Epithelial cell of proximal tubule (primary cell): ENCODE results near the gene TIMP2. TPM values are rescaled to one million over a fixed set of nuclear protein-coding genes. Genes with fewer than 3 reads are reported as not detected.
"Not testable (repeated sequence)": the region's sequence is repeated elsewhere in the genome, so short reads cannot be mapped to it uniquely, and the experiment has no call there.

Source experiments
- DNase-seq: peaks from one replicate; pipeline ENCODE4 v3.0.0-alpha.2; 2011; ENCODE audit warnings: low read depth
- H3K4me3 ChIP-seq: 2 replicates; pipeline ENCODE4 v1.5.1; 2011; ENCODE audit warnings: low read depth, mild to moderate bottlenecking, low read length
- total RNA-seq: library from RNA; depleted of rRNA; stranded (reverse); fragments of >200 nt; gene quantifications from 2 replicates; pipeline ENCODE4 v1.2.3, GENCODE V29; 2015
- TF ChIP-seq, protein P1 (sequence below): conservative IDR thresholded peaks from 2 replicates; pipeline ENCODE4 v1.5.1; 2012; ENCODE audit warnings: low read depth, mild to moderate bottlenecking, low read length

The TIMP2 gene
- total RNA-seq, 1 donor from 2014 or later: 64.9 TPM

DNA sequence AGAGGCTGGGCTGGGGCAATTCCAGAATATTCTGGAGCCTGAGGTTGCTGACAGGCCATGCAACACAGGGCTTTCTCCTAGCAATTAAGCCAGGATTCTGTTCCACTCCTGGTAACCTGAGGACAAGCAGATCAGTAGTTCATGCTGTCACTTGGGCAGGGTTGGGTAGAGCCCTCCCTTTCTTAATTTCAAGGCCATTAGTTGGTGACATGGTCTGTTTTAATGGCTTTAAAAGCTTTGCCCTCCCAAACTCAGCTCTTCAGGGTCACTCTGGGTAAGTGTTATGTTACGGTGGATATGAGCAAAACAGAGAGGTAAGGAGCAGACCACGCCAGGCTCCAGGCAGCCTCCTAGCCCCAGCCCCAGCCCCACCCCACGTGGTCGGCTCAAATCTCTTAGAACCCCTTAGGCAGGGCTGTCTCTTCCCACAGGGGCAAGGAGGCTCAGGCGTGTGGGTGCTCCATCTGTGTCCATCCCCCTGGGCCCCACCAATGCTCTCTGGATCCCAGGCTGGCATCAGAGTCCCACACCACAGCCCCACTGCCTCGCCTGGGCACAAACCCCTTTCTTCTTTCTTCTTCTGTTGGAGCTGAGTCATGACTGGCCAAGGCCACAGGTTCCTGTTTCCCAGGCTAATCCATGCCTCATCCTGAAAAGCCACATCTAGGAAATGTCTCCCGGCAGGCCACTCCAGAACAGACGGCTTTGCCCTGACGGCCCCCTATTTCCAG lies 49.7 kb downstream of the TIMP2 start:
- DNase-seq: no peak
- TF ChIP-seq, protein P1, sequence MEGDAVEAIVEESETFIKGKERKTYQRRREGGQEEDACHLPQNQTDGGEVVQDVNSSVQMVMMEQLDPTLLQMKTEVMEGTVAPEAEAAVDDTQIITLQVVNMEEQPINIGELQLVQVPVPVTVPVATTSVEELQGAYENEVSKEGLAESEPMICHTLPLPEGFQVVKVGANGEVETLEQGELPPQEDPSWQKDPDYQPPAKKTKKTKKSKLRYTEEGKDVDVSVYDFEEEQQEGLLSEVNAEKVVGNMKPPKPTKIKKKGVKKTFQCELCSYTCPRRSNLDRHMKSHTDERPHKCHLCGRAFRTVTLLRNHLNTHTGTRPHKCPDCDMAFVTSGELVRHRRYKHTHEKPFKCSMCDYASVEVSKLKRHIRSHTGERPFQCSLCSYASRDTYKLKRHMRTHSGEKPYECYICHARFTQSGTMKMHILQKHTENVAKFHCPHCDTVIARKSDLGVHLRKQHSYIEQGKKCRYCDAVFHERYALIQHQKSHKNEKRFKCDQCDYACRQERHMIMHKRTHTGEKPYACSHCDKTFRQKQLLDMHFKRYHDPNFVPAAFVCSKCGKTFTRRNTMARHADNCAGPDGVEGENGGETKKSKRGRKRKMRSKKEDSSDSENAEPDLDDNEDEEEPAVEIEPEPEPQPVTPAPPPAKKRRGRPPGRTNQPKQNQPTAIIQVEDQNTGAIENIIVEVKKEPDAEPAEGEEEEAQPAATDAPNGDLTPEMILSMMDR: no peak
- no peak overlapping the region for H3K4me3 ChIP-seq

- H3K4me3 ChIP-seq: no peak overlapping the region
- TF ChIP-seq, protein P1: no peak
- no peak for DNase-seq
Observed at GRCh38 chr17:78873519-78874340, 51.5 kb downstream of the TIMP2 start.

- no peak overlapping the region for H3K4me3 ChIP-seq
- TF ChIP-seq, protein P1: no peak
- no peak for DNase-seq
Observed at GRCh38 chr17:78872486-78872885, 52.7 kb downstream of the TIMP2 start.

- no peak for DNase-seq
- no peak overlapping the region for H3K4me3 ChIP-seq
- TF ChIP-seq, protein P1: no peak
Observed at GRCh38 chr17:78870621-78871020, 54.6 kb downstream of the TIMP2 start.

DNA sequence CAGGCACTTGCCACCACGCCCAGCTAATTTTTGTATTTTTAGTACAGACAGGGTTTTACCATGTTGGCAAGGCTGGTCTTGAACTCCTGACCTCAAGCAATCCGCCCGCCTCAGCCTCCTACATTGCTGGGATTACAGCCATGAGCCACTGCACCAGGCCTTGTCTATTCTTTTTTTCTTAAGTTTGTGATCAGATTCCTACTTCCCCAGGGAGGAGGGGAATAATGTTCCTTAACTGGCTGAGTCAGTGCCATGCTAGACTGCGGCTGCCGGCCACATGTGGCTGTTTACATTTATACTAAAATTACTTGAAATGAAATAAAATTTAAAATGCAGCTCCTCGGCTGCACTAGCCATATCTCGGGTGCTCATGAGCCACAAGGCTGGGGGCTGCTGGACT lies 56.8 kb downstream of the TIMP2 start:
- TF ChIP-seq, protein P1: no peak
- DNase-seq: no peak
- H3K4me3 ChIP-seq: no peak overlapping the region

DNA sequence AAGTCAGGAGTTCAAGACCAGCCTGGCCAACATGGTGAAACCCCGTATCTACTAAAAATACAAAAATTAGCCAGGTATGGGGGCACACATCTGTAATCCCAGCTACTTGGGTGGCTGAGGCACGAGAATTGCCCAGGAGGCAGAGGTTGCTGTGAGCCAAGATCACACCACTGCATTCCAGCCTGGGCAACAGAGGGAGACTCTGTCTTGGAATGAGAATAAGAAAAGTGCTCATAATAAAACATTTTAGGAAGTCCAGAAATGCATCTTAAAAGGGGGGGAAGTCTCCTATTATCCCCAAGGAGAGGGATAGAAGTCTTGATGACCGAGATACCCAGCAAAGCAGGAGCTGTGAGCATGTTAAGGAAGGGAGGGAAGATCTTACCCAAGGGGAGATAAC lies 58.1 kb downstream of the TIMP2 start:
- H3K4me3 ChIP-seq, DNase-seq: not testable (repeated sequence)

DNA sequence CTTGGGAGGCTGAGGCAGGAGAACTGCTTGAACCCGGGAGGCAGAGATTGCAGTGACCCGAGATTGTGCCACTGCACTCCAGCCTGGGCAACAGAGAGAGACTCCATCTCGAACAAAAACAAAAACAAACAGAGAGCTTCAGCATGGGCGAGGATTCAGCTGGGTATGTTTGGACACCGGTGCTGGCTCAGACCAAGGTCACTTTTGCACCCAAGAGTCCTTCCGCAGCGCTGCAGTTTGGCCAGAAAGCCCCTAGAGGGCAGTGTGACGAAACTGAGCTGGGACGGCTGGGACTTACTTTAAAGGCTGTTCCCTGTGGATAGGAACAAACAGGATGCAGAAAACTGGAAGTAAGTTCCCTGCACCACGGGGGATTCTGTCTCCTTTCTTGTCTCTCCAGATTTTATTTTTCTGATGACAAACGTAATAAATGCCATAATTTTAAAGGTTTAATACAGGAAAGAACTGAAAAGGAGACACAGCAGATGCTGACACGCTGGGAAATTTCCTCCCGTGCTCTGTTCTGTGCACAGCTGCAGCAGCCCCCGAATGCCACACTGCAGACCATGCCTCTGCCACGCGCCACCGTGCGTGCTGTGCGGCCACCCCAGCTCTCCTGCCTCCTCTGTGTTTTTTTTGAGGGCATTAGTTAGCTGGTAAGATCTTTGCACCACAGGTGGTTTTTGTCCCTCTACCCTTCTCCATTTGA lies 59.4 kb downstream of the TIMP2 start:
- no peak overlapping the region for H3K4me3 ChIP-seq
- no peak for DNase-seq
- TF ChIP-seq, protein P1: peak; percentile 91
